HG03139 (cell line): ENCODE measurements around the gene APELA.
"Not testable (repeated sequence)": the region's sequence is repeated elsewhere in the genome, so short reads cannot be mapped to it uniquely, and the experiment has no call there.

ENCODE experiments used
- ATAC-seq: cut with Tn5 transposase; IDR thresholded peaks from one replicate; pipeline ENCODE4 v1.9.1; 2021; ENCODE audit not compliant: unreplicated experiment

The APELA gene

DNA sequence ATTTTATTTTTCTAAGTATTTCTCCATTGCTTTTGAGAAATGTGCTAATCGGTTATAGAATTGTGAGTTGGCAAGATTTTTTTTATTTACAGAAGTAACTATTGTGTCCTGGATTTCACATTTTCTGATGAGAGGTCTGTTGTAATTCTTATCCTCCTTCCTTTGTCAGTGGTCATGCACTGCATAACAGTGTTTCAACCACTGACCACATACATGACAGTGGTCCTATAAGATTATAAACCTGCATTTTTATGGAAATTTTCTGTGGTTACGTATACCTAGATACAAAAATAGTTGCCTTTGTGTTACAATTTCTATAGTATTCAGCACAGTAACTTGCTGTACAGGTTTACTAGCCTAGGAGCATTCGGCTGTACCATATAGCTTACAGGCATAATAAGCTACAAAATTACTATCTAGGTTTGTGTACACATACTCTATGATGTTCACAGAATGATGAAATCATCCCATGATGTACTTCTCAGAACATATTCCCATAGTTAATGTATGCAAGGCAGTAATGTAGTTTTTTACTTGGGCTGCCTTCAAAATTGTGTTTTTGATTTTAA is 47.8 kb downstream of the APELA start:
- ATAC-seq = peak; percentile 66

DNA sequence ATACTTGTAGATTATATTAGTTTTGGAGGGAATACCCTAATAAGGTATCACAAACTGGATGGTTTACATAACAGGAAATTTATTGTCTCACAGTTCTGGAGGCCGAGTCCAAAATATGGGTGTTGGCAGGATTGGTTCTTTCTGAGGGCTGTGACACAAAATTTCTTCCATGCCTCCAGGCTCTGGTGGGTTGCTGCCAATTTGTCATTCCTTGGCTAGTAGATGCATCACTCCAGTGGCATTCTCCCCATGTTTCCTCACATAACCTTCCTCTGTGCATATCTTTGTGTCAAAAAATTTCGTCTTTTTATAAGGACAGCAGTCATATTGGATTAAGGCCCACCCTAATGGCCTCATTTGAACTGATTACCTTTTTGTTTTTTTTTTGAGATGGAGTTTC is 49.3 kb downstream of the APELA start:
- ATAC-seq = no peak

DNA sequence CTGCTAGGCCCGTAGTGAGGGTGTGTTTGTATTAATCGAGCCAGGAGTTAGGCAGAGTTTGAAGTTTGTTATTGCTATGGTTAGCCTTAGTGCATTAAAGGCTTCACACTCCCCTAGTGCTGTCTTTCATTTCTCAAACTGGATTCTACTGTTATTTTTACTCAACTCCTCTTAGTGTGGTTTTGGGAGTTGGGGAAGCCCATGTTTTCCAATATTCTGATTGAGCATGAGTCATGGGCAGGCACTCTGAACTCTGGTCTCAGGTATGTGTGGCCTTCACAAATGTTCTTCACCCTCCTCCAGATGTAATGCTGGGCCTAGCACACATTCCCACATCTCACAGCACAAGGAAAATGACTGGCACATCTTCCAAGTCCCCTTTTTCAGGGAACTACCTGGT is 50.1 kb downstream of the APELA start:
- not testable (repeated sequence) for ATAC-seq

DNA sequence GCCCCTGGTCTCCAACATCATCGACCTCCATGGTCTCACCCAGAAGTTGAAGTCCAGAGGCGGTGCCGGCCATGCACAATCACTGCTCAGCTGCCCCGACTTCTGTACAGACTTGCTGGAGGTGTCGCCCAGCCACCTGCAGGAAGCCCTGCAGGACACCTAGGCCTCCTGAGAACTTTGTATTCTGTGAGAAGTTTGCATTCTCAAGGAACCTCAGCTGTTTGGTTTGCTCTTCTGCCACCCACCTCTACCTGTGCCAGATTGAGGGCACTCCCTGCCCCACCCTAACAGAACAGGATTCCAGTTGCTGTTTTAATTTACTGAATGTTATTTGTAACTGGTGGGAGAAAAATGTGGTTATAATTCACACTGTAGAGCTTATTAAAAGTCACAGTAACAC is 53.7 kb downstream of the APELA start:
- no peak for ATAC-seq

DNA sequence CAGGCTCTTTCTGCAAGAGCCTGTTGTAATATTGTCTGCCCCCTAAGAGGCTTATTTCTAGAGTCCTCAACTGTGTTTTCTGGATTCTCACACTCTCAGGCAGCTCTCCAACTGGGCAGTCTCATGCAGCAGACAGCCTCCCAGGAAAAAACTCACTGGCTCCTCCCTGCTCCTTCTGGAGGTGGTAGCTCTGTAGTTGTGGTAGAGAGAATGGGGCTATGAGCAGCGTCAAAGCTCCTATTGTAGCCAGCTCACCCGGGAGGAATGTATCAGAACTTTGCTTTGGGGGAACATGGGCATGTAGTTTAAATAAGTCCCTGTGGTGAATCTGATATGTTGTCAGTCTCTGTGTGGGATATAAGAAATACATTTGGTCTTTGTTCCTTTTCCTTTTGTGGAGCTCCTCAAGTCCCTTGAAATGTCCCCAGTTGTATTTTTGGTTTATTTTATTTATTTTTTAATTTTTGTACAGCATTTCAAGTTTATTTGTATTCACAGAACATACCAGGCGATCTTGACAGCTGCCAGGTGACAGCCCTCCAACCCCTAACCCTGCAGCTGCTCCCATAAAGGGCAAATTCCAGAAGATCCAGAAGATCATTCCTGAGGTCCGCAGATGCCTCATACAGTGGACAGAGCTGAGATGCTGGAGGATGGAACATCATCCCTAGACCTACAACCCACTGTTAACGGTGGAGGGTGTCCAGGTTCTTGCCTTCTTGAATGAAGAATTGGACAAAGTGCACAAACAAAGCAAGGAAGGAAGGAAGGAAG is 54.8 kb downstream of the APELA start:
- ATAC-seq = no peak

DNA sequence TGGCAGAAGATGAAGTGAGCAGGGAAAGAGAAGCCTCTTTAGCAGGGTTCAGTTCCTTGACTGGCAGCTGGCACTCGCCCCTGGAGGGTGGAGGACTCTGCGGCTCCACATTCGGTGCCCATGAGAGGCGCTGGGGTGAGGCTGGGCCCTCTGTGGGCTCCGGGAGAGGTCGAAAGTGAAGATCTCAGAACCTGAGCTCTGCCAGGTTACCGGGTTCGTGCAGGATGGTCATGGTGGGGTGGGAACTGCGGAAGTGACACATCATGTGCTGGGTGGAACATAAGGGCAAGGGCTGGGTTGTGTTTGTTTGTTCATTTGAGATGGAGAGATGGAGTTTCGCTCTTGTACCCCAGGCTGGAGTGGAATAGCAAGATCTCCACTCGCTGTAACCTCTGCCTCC is 56.3 kb downstream of the APELA start:
- ATAC-seq = no peak

DNA sequence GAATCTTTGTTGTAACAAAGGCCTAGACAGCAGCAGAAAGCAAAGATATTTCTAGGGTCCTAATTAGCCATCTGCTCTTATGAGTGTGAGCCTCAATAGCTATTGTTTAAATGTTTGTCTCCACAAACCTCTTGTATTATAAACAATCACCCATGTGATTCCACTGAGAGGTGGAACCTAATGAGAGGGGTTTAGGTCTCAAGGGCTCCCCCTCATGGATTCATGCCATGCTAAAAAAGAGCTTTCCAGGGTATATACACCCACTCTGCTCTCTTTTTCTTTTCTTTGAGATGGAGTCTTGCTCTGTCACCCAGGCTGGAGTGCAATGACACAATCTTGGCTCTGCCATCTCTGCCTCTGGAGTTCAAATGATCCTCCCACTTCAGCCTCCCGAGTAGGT is 58.4 kb downstream of the APELA start:
- ATAC-seq = peak; percentile 50

DNA sequence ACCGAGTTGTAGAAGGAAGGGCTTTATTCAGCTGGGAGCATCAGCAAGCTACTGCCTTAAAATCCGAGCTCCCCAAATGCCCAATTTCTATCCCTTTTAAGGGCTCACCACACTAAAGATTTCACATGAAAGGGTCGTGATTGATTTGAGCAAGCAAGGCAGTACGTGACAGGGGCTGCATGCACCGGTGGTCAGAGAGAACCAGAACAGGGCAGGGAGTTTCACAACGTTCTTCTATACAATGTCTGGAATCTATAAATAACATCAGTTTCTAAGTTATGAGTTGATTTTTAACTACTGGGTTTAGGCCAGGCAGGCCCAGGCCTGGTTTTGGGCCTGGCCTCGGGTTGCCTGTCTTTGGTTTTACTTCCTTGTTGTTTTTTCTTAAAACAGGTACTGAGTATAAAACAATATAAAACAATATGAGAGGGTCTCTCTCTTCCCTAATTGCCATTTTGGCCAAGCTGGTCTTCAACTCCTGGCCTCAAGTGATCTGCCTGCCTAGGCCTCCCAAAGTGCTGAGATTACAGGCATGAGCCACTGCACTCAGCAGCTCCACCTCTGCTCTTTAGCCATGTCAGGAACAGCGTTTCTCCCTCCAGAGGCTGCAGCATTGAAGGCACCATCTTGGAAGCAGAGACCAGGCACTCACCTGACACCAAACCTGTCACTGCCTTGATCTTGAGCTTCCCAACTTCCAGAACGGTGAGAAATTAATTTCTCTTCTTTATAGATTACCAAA is 59.1 kb downstream of the APELA start:
- peak; percentile 58 for ATAC-seq

DNA sequence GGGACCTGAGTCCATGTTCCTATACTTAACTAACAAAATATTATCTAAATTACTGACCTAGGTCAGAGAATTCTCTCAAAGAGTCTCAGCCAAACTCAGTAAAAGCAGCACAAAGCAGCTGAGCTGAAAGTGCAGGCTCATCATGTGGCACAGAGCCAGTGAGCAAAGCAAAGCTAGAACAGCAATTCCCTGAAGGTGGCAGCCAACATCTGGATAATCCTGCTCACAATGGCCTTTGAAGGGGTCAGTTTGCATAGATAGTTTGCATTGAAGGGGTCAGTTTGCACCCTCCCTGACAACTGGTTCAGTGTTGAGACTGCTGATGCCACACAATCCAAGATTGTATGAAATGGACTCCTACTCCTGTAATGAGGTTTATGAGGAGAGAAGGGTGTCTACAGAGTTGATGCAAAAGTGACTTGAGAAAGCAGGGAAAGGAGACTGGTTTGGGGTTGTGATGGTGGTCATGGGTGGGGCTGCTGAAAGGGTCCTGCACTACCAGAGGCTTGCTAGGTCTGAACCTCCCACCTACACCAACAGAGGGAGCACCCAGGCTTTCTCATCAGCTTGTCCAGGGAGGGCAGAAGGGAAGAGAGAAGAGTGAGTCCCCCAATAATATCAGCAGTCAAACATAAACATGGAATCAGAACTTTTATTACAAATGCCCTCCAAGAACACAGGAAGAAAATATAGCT is 60.7 kb downstream of the APELA start:
- ATAC-seq = peak; percentile 58

DNA sequence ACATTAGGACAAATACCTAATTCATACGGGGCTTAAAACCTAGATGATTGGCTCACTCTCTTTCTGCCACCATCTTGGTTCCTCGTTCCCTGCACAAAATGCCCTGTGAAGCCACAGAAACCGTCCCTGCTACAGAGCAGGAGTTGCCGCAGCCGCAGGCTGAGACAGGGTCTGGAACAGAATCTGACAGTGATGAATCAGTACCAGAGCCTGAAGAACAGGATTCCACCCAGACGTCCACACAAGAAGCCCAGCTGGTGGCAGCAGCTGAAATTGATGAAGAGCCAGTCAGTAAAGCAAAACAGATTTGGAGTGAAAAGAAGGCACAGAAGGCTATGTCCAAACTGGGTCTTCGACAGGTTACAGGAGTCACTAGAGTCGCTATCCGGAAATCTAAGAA is 66.2 kb downstream of the APELA start:
- ATAC-seq = no peak

DNA sequence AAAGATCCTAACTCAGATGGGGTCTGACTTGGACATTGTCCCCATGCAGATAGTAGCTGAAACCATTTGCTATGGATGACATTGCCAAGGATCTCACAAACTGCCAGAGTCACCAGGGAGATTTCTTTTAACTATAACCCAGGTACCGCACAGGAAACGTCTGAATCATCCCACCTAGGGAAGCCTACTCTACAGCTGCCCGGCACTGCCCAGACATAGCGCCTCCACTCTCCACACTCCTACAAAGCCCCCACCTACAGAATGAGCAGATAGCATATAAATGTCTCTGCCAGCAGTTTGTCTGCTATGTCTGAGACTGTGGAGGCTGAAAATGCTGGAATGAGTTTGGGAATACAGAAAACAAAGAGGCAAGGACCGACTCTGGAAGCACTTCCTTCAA is 68.2 kb downstream of the APELA start:
- ATAC-seq = no peak

DNA sequence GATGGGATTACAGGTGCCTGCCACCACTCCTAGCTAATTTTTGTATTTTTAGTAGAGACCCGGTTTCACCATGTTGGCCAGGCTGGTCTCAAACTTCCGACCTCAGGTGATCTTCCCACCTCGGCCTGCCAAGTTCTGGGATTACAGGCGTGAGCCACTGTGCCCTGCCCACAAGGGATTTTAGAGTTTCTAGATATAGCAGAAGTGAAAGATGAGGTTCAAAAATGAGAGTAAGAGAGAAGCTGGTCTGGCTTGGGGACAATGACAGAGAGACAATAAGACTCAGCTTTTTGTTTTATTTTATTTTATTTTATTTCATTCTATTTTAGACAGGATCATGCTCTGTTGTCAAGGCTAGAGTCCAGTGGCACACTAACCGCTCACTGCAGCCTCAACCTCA is 69.8 kb downstream of the APELA start:
- ATAC-seq = no peak
